ENCODE data around the gene KRTAP4-3.

DNA sequence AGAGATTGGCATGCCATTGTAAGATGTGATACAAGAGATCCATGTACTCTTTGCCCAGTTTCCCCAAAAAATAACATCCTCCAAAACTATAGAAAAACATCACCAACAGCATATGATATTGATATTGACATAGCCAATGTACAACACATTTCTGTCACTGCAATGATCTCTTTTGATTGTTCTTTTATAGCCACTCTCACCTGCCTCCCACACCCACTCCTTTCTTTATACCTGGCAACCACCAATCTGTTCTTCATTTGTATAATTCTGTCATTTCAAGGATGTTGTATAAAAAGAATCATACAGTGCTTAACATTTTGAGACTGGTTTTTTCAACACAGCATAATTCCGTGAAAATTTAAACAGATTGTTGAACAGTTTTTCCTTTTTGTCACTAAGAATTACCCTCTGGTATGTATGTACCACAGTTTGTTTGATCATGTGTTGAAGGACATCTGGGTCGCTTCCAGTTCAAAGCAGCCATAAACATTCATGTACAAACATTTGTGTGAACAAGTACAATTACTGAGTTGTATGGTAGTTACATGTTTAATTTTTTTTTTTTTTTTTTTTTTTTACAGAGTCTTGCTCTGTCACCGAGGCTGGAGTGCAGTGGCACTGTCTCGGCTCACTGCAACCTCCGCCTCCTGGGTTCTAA lies 31.5 kb upstream of the KRTAP4-3 start:
- TF ChIP-seq POLR2AphosphoS5 (IDR thresholded peaks at IDR 0.05), result no peak
- TF ChIP-seq, protein P1, sequence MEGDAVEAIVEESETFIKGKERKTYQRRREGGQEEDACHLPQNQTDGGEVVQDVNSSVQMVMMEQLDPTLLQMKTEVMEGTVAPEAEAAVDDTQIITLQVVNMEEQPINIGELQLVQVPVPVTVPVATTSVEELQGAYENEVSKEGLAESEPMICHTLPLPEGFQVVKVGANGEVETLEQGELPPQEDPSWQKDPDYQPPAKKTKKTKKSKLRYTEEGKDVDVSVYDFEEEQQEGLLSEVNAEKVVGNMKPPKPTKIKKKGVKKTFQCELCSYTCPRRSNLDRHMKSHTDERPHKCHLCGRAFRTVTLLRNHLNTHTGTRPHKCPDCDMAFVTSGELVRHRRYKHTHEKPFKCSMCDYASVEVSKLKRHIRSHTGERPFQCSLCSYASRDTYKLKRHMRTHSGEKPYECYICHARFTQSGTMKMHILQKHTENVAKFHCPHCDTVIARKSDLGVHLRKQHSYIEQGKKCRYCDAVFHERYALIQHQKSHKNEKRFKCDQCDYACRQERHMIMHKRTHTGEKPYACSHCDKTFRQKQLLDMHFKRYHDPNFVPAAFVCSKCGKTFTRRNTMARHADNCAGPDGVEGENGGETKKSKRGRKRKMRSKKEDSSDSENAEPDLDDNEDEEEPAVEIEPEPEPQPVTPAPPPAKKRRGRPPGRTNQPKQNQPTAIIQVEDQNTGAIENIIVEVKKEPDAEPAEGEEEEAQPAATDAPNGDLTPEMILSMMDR (IDR thresholded peaks at IDR 0.05), result no peak
- no peak for TF ChIP-seq POLR2A (IDR thresholded peaks at IDR 0.05)
